Thyroid gland (tissue), 4 donors: ENCODE measurements around the gene GALNS.

Experiments used
- POLR2A ChIP-seq, 2 donors: fragments of 450-650 bp; IDR thresholded peaks; one replicate each; pipeline ENCODE4 v1.6.1; 2017; ENCODE audit warnings: antibody characterized with exemption in 2 of 2, mild to moderate bottlenecking in 2 of 2, moderate library complexity in 1 of 2
- TF ChIP-seq, protein P1 (sequence below), 6 experiments: fragments of 200-600 bp in 3 of 6; fragments of 450-650 bp in 3 of 6; sonication (generic) in 3 of 6; IDR thresholded peaks; one replicate each; pipeline ENCODE4 v1.5.1; 2016 to 2019; ENCODE audit warnings: antibody characterized with exemption in 6 of 6, mild to moderate bottlenecking in 2 of 6, inconsistent platforms in 1 of 6, moderate library complexity in 1 of 6

DNA sequence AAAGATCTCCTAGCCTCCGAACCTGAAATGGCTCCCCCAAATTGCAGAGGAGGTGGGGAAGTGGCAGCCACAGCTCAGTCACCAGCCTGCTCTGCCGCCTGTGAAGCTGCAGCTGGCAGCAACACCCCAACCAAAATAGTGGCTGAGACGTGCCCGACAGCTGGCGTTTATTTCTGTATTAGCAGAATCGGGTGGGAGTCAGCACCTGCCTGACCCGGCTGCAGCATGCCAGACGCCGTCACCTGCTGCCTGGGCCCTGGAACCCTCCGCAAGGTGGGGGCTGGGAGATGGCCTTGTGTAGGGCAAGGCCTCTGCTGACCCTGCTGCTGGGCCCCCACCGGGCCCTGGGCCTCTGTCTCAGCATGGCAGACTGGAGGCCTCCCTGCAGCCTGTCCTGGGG, 27.2 kb upstream of the GALNS start:
- TF ChIP-seq, protein P1, sequence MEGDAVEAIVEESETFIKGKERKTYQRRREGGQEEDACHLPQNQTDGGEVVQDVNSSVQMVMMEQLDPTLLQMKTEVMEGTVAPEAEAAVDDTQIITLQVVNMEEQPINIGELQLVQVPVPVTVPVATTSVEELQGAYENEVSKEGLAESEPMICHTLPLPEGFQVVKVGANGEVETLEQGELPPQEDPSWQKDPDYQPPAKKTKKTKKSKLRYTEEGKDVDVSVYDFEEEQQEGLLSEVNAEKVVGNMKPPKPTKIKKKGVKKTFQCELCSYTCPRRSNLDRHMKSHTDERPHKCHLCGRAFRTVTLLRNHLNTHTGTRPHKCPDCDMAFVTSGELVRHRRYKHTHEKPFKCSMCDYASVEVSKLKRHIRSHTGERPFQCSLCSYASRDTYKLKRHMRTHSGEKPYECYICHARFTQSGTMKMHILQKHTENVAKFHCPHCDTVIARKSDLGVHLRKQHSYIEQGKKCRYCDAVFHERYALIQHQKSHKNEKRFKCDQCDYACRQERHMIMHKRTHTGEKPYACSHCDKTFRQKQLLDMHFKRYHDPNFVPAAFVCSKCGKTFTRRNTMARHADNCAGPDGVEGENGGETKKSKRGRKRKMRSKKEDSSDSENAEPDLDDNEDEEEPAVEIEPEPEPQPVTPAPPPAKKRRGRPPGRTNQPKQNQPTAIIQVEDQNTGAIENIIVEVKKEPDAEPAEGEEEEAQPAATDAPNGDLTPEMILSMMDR (IDR thresholded peaks at IDR 0.05): no peak
- no peak for TF ChIP-seq POLR2A (IDR thresholded peaks at IDR 0.05)
